Measurements from ENCODE around the gene TRAPPC2B. TPM values are rescaled to one million over a fixed set of nuclear protein-coding genes. Genes with fewer than 3 reads are reported as not detected.
"Not testable (repeated sequence)": the region's sequence is repeated elsewhere in the genome, so short reads cannot be mapped to it uniquely, and the experiment has no call there.

Gene TRAPPC2B
- total RNA-seq, 1 donor from 2014 or later: 36.7 TPM

GRCh38 chr19:57366776-57367175 is 3.4 kb downstream of the TRAPPC2B start:
- DNase-seq (ENCODE audit: low spot score in 2 of 2) (no peak), FAIRE-seq (no peak)

- FAIRE-seq (no peak), DNase-seq (ENCODE audit: low spot score in 2 of 2) (no peak)
These were observed 10.8 kb downstream of the TRAPPC2B start for GRCh38 chr19:57374179-57374578.

GRCh38 chr19:57374647-57375046 is 11.3 kb downstream of the TRAPPC2B start:
- DNase-seq (ENCODE audit: low spot score in 2 of 2); FAIRE-seq: not testable (repeated sequence)

- DNase-seq (ENCODE audit: low spot score in 2 of 2): no peak
- no peak for FAIRE-seq
These were observed 12.8 kb downstream of the TRAPPC2B start for GRCh38 chr19:57376151-57376550.

- FAIRE-seq: no peak
- DNase-seq (ENCODE audit: low spot score in 2 of 2): no peak
These were observed 14.3 kb downstream of the TRAPPC2B start for GRCh38 chr19:57377498-57378146.

- FAIRE-seq: no peak
- no peak for DNase-seq (ENCODE audit: low spot score in 2 of 2)
These were observed 17.6 kb downstream of the TRAPPC2B start for GRCh38 chr19:57380923-57381322.

GRCh38 chr19:57382806-57383488 is 19.6 kb downstream of the TRAPPC2B start:
- no peak for FAIRE-seq
- no peak for DNase-seq (ENCODE audit: low spot score in 2 of 2)

- FAIRE-seq: no peak
- no peak for DNase-seq (ENCODE audit: low spot score in 2 of 2)
These were observed 25.9 kb downstream of the TRAPPC2B start for GRCh38 chr19:57389194-57389729.

- DNase-seq (ENCODE audit: low spot score in 2 of 2) (peak; percentile 76 to 90), FAIRE-seq (peak; percentile 56)
These were observed 26.6 kb downstream of the TRAPPC2B start, which contains the start of gene ZNF548 for GRCh38 chr19:57389730-57390598. TSS of gene ZNF548 (plus strand) at chr19:57389854. CDS start at chr19:57390100, 246 bp downstream.

GRCh38 chr19:57395710-57396109 is 32.4 kb downstream of the TRAPPC2B start:
- no peak for DNase-seq (ENCODE audit: low spot score in 2 of 2)
- no peak for FAIRE-seq

GRCh38 chr19:57398868-57399267 is 35.5 kb downstream of the TRAPPC2B start:
- DNase-seq (ENCODE audit: low spot score in 2 of 2) (no peak), FAIRE-seq (no peak)

- DNase-seq (ENCODE audit: low spot score in 2 of 2) (no peak), FAIRE-seq (no peak)
These were observed 40.6 kb downstream of the TRAPPC2B start for GRCh38 chr19:57403737-57404563.

- peak in 1 of 2 donors; percentile 54 for DNase-seq (ENCODE audit: low spot score in 2 of 2)
- FAIRE-seq: no peak
These were observed 43.3 kb downstream of the TRAPPC2B start for GRCh38 chr19:57406516-57407123.

- FAIRE-seq: peak; percentile 15
- peak; percentile 85 to 93 for DNase-seq (ENCODE audit: low spot score in 2 of 2)
These were observed 47.7 kb downstream of the TRAPPC2B start, which contains the start of gene ZNF17 for GRCh38 chr19:57410877-57411671. TSS of gene ZNF17 (plus strand) at chr19:57411161. CDS start at chr19:57413616, 2,455 bp downstream.
